CD4-positive, alpha-beta T cell treated with Interleukin-15 for 1 hour (primary cell): ENCODE results near the gene ACSF3.
"Not testable (repeated sequence)": the region's sequence is repeated elsewhere in the genome, so short reads cannot be mapped to it uniquely, and the experiment has no call there.

Source experiments
- DNase-seq: peaks from one replicate; pipeline ENCODE4 v3.0.0-alpha.2; 2020

ACSF3 gene

DNA sequence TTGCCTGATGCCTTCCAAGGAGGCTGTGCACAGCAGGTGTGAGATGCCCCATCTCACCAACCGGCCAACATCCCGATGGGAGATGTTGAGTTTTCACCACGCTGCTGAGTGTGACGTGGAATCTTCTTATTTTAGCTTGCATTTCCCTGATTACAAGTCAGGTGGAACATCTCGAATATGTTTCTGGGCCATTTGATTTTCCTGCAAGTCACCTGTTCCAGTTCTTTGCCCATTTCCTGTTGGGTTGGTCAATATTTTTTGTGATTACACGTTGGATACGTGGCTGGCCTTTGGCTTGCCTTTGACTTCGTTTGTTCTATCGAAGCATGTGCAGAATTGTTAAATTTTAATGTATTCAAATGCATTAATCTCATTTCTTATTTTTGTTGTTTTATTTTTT is 69.6 kb downstream of the ACSF3 start:
- DNase-seq: no peak

DNA sequence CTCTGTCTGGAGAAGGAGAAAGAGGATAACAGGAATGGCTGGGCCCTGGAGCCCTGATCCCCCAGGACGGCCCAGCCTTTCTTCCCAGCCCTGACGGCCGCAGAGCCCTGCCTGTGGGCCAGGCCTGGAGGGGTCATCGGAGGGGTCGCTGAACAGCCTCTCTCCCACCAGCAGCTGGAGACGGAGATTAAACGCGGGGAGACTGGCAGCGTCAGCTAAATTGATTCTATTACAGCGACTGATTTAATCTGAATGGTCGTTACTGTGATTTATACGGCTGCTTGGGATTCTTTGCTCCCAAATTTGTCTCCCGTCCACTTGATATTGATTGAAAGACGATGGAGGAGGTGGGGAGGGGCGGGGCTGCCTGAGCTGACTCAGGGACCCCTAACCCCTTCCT is 70.8 kb downstream of the ACSF3 start:
- no peak for DNase-seq

DNA sequence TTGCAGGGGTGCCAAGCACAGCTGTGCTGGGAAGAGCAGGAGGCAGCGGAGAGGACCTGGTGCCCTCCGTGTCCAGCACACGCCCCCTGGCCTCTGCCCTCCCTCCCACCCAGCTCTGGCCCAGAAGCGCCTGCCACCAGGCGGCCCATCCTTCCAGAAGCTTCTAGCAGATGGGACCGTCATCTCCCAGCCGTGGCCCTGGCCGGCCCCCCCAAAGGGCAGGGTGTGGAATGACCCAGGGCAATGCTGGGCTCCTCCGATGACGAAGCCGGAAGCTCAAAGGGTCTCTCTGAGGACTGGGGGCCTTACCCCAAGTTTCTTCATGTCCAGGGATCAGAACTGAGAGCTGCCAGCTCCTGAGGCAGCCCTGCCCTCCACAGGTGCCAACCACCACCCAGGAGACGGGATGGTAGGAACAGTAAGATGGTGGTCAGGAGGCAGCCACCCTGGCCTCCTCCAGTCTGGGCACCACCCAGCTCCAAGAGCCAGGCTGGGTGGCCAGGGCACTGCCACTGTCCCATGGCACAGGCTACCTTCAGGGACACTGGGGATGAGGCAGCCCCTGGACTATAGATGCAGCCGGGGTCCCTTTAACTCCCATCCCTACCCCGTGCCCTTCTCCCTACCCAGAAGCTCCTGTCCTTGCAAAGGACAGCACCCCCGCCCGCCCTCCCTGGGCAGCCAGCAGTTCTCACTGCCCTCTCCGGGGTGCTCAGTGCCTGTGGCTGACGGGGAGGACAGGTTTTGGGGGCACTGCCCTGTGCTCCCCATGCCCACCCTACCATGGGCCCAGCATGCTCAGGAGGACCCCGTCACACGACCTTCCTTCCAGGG is 71.4 kb downstream of the ACSF3 start:
- DNase-seq: no peak

DNA sequence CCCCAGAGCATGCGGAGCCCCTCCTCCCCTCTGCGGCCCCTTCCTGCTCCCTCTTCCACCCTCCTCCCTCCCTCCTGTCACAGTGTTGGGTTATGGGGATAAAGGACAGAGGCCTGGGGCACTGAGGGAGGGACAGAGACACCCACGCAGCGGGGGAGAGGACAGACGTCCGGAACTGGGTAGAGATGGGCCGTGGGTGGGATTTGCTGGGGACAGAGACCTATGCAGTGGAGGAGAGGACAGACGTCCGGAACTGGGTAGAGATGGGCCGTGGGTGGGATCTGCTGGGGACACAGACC is 72.0 kb downstream of the ACSF3 start:
- DNase-seq: not testable (repeated sequence)

DNA sequence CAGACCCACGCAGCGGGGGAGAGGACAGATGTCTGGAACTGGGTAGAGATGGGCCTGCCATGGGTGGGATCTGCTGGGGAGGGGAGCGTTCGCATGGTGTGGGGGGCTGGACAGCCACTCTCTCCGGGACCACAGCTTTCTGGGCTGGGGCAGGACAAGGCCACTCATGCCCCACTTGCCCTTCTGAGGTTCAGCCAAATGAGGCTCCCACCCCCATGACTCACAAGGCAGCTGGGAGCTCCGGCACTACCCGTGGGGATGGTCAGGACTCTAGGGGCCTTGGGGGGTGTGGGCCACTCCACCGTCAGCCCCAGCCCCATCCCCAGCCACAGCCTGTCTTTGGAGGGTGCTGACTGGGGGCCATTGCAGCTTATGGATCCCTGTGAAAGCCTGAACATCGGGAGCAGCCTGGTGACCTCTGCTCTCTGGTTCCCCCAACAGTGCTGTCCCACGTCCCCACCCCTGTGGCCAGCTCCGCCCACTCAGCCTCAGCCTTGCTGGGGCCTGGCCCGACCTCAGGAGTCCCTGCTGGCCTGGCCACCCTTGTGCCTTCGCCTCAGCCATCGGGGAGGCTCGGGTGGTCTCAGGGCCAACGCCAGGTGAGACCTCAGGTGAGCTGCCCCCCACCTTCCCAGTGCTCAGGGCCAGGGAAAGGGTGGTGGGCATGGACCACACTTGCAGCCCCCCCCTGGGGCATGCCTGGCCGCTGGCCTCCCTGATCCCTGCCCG is 73.2 kb downstream of the ACSF3 start:
- DNase-seq: no peak

DNA sequence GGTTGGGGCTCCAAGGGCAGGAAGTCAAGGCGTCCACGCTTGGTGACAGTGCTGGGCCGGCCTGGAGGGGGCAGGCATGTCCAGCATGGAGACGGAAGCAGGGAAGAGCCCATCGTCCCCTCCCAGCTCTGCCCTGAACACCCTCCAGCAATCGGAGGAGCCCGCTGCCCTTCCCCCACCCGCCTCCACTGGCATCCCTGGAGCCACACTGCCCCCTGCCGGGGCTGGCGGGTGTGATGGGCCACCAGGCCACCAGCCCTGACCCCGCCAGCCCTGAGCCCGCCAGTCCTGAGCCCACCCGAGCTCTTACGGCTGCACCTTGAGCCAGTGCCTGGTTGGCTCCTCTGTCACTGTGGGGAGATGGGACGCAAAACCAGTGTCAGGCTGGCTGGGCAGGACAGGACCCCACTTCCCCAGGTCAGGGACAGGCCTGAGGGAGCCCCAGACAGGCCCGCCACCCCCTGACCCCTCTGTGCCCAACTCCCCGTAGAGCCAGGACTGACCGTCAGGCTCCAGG is 73.8 kb downstream of the ACSF3 start:
- peak; percentile 80 for DNase-seq

DNA sequence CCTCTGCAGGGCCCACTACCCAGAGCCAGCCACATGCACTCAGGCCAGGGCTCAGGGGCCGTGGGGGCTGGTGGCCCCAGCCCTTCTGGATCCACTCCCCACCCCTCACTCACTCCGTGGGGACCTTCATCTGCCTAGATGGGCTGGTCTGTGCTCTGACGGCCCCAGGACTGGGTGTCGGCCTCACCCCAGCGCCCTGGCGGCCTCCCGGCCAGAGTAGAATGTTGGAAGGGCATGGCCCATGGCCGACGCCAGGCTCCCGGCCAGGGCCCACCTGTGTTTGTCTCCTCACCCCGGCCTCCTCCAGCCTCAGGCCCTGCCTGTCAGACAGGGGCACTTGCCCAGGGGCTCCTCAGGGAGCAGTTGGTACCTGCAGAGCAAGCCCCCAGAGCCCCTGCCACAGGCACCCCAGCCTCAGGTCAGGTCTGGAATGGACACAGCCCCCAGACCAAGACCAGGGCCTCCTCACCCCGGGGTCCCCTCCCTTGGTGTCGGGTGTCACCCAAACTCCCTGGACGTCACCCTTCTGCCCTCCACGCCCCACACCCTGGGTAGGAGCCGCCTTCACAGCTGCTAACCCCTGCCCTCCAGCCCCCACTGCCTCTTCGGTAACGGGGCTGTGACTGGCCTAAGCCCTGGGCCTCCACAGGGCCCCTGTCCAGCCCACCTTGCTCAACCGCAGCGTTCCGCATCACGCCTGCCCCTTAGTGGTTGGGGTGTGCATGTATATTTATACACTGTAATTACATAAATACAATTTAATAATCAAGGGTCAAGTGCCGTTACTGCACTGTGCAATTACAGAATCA is 74.9 kb downstream of the ACSF3 start:
- no peak for DNase-seq

DNA sequence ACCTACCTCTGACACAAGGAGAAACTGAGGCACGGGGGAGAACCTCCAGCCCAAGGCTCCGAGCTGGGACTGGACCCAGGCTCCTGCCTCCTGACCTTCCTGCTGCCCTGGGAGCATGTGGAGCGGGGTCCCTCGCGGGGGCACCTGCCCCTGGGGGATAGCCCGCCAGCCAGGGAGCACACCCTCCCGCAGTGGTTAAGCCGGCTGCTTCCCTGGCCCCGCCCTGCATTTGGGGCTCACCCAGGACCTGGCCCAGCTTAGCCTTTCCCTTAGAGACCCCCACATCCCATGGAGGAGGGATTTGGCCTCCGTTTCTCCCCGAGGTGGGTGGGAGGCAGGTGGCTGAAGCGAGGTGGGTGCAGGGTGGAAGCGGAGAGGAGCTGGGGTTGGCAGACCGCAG is 76.1 kb downstream of the ACSF3 start:
- DNase-seq: no peak

DNA sequence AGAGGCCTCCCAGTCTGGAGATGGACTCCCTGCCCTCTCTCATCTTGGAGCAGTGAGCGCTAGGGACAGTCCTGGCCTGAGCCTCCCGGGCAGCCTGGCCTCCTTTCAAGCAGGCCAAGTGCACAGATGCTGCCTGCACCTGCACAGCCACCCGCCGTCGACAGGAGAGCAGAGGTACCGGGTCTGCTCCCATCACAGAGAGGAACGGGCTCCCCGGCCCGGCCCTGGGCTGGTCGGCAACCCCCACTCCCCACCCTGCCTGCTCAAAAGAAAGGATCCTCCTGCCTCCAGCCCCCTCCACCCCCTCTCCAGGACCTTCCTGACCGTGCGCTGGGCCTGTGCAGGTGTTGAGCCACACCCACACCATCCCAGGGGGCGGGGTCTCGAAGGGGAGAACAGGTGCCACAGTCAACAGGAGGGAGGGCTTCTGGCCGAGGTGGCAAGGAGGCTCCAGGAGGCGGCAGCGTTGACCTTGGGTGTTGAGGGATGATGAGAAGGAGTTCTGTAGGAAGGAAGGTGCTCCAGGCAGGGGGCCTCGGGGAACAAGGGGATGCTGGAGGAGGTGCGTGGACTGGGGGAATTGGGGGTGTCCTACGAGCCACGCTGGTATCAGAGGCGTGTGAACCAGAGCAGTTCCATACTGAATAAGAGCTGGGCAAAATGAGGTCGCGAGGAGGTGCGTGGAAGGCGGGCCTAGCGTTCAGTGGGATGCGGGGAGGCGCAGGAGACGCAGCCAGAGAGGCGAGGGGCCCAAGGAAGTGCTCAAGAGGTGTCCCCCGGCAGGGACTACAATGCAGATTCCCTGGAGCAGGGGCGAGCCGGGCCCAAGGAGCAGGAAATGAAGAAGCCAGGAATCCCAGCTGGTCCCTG is 76.9 kb downstream of the ACSF3 start:
- DNase-seq: no peak

DNA sequence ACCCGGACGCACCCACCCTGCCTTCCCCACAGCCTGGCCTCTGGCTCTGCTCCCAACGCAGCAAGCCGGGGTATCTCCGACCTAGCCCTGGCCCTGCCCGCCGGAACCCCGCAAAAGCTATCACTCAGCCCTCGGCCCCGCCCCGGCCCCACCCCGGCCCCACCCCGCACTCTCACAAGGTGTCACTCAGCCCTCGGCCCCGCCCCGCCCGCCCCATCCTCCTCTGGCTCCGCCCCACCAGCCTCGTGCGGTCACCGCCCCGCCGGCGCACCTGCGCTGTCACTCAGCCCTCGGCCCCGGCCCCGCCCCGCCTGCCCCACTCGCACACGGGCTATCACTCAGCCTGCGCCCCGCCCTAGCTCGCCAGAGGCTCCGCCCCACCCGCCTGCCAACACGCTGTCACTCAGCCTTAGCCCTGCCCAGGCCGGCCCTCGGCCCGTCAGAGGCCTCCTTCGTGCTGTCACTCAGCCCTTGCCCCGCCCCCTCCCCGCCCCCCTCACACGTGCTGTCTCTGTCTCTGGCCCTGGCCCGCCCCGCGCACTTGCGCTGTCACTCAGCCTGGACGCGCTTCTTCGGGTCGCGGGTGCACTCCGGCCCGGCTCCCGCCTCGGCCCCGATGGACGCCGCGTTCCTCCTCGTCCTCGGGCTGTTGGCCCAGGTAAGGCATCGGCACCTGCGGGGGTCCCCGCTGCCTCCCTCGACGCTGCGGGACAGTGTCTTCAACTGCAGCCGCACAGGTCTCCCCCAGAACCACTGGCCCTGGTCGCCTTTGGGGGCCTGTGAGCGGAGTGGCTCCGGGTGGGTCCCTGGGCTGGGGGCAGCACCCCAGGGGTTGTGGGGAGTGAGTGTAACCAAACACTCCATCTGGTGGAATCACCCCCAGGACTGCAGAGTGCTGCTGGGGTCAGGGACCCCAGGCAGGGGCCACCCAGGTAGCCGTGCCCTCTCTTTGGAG is 77.8 kb downstream of the ACSF3 start, which contains the start of gene CDH15:
TSS of gene CDH15 (plus strand) at position 533 of the 955 bp plus-strand sequence. CDS start at position 617, 84 bp downstream.
- peak; percentile 98 for DNase-seq

DNA sequence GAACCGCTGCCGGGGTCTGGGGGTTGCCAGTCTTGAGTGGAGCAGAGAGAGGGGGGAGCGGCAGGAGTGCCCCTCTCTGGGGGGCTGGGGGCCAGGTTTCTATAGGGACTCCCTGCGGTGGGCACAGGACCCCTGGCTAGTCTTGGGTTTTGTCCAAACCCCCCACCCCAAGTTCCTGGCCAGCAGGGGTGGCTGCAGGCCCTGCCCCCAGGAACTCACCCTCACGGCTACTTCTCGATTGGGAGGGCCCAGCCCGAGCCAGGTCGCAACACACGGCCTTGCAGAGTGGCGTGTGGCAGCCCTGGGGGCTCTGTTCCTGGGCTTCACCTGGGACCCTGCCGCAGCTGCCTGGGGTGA is 78.5 kb downstream of the ACSF3 start:
- DNase-seq: no peak

DNA sequence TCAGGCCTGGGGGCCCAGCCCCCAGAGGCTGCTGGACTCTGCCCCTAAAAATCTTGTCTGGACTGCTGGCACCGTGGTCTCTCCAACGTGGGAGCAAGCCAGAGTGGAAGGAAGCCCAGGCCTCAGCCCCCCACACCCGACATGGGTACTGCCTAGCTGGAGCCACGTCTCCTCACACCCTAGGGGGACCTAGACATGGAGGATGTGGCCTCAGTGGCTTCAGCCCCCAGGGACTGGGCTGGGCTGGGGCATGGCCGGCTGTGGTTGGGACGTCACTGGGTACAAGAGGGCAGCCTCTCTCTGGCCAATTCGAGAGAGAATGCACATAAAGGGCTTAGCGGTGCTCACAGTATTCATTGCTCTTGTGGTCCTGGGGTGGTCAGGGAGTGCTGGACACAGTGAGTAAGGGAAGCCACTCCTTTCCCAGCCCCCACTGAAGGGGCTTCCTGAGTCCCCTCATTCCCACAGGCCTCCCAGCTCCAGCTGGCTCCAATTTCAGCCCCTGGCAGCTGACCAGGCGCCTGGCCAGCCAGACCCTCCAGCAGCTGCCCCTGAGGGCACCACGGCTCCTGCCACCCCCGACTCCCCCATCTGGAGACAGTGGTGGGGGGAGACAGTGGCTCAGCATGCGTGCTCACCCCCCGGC is 79.0 kb downstream of the ACSF3 start:
- no peak for DNase-seq

DNA sequence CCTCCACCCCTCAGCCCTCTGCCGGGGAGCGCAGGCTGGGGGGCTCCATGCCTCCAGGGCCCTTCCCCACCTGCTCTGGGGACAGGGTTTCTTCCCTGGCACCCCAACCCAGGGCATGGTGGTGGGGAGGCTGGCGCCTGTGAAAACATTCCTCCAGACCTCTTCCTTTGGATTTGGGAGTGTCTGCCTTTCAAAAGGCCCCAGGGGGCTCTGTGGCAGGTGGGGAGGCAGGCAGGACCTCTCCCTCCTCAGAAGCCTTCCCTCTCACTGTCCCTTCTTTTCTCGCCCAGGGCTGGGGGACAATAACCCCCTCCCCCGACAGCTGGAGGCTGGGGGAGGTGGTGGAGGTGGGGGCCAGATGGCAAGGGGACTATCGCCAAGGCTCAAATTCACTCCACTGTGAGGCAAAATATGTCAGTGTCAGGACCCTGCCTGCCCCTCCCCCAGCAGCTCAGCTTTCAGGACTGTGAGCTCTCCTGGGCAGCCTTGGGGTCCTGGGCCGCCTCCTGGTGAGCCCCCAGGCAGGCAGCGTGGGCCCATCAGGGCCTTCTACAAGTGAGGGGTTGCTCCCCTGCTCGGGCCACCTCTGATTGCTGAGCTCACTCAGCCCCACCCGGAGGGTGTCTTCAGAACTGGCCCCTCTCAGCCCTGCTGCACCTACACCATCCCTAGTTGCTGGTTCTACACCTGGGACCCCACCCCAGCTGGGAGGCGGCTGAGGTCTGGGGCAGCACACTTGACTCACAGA is 79.7 kb downstream of the ACSF3 start:
- no peak for DNase-seq

DNA sequence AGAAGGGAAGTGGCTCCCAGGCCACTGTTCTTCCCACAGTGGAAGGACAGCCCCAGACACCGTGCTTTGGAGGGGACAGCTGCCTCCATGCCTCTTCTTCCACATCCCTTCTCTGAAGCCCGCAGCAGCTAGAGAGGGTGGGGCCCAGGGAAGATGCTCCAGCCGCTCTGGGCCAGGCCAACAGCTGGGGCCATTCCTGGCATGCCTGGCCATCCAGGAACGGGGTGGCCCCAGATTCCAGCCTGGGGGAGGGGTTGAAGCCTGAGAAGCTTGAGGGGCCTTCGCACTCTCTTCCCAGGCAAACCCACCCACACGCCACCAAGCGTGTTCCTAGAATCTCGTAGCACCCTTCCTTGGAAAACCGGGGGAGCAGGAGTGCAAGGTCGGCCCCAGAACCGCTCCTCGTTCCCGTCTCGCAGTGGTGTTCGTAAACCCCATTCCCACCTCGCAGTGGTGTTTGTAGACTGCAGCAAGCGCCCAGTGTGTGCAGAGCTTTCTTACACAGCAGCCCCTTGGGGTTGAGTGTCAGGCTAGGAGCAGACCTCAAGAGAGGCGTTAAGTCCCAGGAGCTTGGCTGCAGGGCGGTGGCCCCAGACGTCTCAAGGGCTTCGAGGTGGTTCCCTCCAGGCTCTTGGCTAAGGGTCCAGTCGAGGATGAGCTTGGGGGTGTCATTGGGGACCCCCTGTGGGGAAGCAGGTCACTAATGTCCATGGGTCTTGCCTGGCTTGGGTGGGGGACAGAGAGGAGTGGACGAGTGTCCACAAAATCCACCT is 80.6 kb downstream of the ACSF3 start:
- DNase-seq: no peak

DNA sequence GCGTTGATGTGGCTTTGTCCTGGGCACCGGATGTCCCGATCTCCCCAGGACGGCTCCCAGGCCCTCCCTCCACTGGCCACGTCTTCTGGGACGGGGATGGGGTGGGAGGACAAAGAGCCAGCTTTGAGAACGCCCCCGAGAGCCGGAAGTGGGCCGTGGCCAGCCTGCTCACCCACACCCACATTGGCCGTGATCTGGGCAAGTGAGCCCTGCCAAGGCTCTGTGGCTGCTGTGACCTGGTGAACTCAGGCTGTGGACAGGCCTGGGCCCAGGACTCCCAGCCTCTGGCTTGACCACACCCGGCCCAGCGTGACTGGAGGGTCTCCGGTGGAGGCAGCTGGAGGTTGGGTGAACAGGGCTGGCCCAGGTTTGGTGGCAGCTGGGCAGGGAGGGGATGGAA is 81.2 kb downstream of the ACSF3 start:
- no peak for DNase-seq

DNA sequence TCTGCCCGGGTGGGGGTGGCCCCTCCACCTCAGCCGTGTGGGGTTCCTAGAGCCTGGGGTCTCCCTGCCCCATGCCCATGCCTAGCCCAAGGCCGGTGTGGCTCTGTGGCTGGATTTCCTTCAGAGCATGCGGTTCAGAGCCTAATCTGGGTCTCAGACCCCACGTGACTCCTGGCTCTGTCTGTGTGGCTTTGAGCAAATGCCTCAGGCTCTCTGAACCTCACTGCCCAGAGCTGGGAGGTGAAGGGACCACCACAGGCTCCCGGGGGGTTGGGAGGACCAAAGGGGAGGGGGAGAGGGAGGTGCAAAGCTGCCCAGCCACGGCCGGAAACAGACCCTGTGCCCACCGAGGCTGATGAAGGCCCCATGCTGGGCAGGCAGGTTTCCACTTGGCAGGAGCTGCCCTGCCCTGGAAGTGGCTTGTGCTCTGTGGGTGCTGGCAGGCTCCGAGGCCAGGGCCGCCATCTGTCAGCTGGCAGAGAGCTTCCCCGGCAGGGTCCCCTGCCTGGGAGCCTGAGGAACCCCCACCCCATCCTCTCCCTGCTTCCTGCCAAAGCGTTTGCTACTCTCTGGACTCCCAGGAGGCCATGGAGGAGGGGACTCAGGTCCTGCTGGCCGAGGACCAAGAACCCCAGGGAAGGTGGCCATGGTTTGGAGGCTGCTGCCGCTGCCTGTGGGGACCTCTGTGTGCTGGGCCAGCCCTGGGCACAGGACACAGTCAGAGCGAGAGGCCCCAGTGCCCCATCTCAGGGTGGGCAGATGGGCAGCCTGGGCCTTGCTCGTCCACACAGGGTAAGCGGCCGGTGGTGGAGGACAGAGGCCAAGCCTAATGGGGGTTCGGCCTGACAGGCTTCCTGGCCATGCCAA is 81.9 kb downstream of the ACSF3 start:
- no peak for DNase-seq

DNA sequence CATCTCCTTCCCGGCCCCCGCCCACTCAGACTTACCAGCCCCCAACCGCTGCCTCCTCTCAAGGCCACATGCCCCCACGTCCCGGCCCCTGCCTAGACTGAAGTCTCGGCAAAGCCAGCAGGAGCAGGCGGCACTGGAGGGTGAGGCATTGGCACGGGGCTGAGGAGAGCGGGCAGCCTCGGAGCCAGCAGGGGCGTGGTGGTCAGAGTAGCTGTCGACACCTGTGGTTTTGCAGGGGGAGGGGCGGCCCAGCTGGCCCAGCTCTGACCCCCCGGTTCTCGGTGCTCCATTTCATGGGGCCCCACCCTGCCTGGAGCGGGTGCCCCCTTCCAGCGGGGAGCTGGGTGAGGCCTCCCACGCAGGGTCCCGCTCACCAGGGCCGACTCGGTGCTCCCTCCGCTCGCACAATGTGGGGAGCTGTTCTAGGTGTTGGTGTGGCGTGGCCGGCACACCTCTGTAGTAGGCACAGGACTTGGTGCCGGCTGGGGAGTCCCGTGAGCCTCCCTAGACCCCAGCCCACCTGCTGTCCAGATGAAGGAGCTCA is 82.6 kb downstream of the ACSF3 start:
- no peak for DNase-seq

DNA sequence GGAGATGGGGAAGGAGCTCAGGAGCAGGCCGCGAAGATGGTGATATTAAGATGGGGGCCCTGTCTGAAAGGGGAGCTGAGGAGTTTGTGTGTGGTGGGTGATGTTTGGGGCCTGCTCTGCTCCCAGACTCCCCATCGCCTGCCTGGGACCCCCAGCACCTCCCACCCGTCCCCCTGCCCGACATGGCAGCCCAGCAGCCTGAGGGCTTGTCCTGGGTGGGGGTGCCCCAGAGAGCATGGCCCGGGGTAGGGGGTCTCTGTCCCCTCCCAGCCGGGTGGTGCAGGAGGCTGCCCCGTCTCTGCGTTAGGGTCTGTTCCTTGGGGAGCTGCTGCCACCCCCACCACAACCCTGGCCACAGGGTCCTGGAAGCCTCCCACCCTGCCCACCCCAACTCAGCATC is 83.1 kb downstream of the ACSF3 start:
- DNase-seq: no peak
